IPS-18a (cell line): ENCODE measurements around the gene GCFC2.
"Not testable (repeated sequence)": the region's sequence is repeated elsewhere in the genome, so short reads cannot be mapped to it uniquely, and the experiment has no call there.

Source experiments
- H3K27ac ChIP-seq: one replicate; pipeline ENCODE4 v1.5.1; 2013; ENCODE audit warnings: low read length
- H3K27me3 ChIP-seq: one replicate; pipeline ENCODE4 v1.6.1; 2013; ENCODE audit warnings: mild to moderate bottlenecking, low read length; ENCODE audit not compliant: control insufficient read depth, insufficient read depth
- H3K36me3 ChIP-seq: one replicate; pipeline ENCODE4 v1.6.1; 2013; ENCODE audit warnings: low read depth, low read length; ENCODE audit not compliant: control insufficient read depth
- H3K4me1 ChIP-seq: one replicate; pipeline ENCODE4 v1.6.1; 2013; ENCODE audit warnings: low read depth, low read length; ENCODE audit not compliant: control insufficient read depth
- H3K4me3 ChIP-seq: one replicate; pipeline ENCODE4 v1.5.1; 2013; ENCODE audit warnings: low read length
- H3K9ac ChIP-seq: one replicate; pipeline ENCODE4 v1.6.1; 2013; ENCODE audit warnings: mild to moderate bottlenecking, low read length, moderate library complexity
- H3K9me3 ChIP-seq: one replicate; pipeline ENCODE4 v1.6.1; 2013; ENCODE audit warnings: low read depth, low read length; ENCODE audit not compliant: control insufficient read depth

Gene GCFC2

DNA sequence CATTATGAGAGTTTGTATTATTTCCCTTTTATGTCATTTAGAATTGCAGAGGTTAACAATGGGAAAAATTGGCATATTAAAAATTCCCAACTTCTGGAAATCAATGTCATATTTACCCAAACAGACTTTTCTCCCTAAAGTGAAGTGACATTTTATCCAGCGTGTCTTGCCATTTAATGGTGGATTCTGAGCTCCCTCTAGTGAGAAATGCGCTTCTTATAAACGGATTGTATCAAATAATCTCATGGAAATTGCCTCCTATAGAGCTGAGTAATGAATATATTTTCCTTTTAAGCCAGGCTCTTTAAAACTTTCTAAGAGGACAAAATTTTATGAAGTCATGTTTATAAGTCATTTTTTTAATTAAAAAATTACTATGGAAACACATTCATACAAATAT is 5.7 kb upstream of the GCFC2 start:
- no peak overlapping the region for H3K27ac ChIP-seq
- H3K27me3 ChIP-seq = no peaks in the 10 kb centered on the region
- no peaks in the 10 kb centered on the region for H3K4me1 ChIP-seq
- no peak overlapping the region for H3K4me3 ChIP-seq
- H3K9ac ChIP-seq = no peak overlapping the region
- no peaks in the 10 kb centered on the region for H3K36me3 ChIP-seq
- H3K9me3 ChIP-seq = no peaks in the 10 kb centered on the region

GRCh38 chr2:75711590-75711989 is 875 bp upstream of the GCFC2 start:
- not testable (repeated sequence) for H3K9me3 ChIP-seq, H3K36me3 ChIP-seq, H3K4me1 ChIP-seq, H3K4me3 ChIP-seq, H3K9ac ChIP-seq, H3K27ac ChIP-seq, H3K27me3 ChIP-seq

DNA sequence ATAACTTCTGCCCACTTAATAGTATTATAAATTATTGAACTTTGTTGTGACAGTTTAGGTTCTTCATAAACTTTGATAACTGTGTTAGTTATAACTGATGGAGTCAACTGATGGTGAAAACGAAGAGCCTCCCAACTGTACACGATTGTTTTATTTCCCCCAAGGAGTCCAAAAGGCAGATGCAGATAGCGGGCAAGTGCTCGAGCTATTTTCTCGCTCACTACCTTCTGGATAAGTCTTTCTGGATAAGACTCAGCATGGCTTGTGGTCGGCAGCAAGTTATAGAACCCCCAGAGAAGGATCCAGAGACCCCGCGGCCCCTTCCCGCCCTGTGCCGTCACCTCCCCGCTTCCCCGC is 517 bp downstream of the GCFC2 start:
- H3K4me1 ChIP-seq = peaks cover 8% of the 10 kb centered on the region
- peak overlapping the region; percentile 81 for H3K4me3 ChIP-seq
- H3K36me3 ChIP-seq = peaks cover 6% of the 10 kb centered on the region
- H3K9me3 ChIP-seq = no peaks in the 10 kb centered on the region
- H3K27me3 ChIP-seq = no peaks in the 10 kb centered on the region
- peak overlapping the region; percentile 3 for H3K27ac ChIP-seq
- H3K9ac ChIP-seq = peak overlapping the region; percentile 86

GRCh38 chr2:75709297-75709696 is 1.4 kb downstream of the GCFC2 start:
- H3K4me3 ChIP-seq = peak overlapping the region; percentile 81
- no peak overlapping the region for H3K9ac ChIP-seq
- no peaks in the 10 kb centered on the region for H3K9me3 ChIP-seq
- peaks cover 14% of the 10 kb centered on the region for H3K36me3 ChIP-seq
- peaks cover 8% of the 10 kb centered on the region for H3K4me1 ChIP-seq
- no peak overlapping the region for H3K27ac ChIP-seq
- H3K27me3 ChIP-seq = no peaks in the 10 kb centered on the region

DNA sequence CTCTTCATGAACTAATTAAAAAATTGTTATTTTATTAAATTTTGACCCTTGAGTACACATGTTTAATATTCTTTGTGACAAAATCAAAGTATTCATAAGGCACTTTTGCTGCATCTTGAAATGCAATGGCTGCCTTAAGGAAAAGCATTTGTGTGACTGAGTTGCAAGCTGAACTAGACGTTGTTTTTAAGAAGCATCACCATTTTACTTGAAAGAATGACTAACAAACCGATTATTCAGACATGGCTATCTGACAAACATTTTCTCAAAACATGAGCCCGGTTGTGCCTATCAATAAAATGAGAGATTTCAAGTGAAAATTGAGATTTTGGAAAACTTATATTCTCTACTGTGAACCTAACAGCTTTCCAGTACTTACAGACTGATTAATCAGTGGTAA is 2.8 kb downstream of the GCFC2 start:
- H3K36me3 ChIP-seq = peaks cover 28% of the 10 kb centered on the region
- H3K9me3 ChIP-seq = no peaks in the 10 kb centered on the region
- H3K27me3 ChIP-seq = no peaks in the 10 kb centered on the region
- no peak overlapping the region for H3K9ac ChIP-seq
- no peak overlapping the region for H3K27ac ChIP-seq
- no peak overlapping the region for H3K4me3 ChIP-seq
- H3K4me1 ChIP-seq = peaks cover 8% of the 10 kb centered on the region

GRCh38 chr2:75705921-75706320 is 4.8 kb downstream of the GCFC2 start:
- Histone ChIP-seq H3K4me1 (peaks cover 4% of the 10 kb centered on the region), H3K4me3 (no peak overlapping the region), H3K9me3 (no peaks in the 10 kb centered on the region), H3K9ac (no peak overlapping the region), H3K27ac (no peak overlapping the region), H3K36me3 (peaks cover 42% of the 10 kb centered on the region), H3K27me3 (no peaks in the 10 kb centered on the region)

DNA sequence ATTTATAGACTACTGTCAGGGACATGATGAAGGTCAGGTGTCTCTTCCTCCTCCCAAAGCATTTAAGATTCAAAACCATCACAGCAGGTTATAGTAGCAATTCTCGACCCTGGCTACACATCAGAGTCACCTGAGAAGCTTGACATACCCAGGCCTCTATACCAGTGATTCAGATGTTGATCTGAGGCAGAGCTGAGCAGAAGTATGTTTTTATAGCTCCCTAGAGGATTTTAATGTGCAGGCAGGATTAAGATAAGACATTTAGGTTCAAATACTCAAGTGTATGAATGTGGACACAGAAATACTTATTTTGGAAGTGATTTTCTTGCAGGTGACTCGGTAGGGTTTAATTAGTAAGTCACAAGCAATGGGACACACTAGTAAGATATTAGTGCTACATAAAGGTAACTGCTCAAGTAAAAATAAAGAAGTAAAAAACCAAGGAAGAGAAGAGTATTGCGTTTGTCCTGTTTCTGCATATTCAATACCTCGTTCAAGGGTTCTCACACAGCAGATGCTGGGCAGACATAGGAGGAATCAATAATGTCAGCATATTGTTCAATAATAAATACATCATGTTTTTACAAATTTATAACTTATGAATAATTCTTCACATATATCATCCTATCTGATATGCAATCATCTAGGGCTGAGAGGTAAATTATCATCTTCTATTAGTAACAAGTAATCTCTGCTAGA is 7.0 kb downstream of the GCFC2 start:
- Histone ChIP-seq H3K9ac (no peak overlapping the region), H3K9me3 (no peaks in the 10 kb centered on the region), H3K4me3 (no peak overlapping the region), H3K27me3 (no peaks in the 10 kb centered on the region), H3K4me1 (no peaks in the 10 kb centered on the region), H3K27ac (no peak overlapping the region), H3K36me3 (peaks cover 60% of the 10 kb centered on the region)

DNA sequence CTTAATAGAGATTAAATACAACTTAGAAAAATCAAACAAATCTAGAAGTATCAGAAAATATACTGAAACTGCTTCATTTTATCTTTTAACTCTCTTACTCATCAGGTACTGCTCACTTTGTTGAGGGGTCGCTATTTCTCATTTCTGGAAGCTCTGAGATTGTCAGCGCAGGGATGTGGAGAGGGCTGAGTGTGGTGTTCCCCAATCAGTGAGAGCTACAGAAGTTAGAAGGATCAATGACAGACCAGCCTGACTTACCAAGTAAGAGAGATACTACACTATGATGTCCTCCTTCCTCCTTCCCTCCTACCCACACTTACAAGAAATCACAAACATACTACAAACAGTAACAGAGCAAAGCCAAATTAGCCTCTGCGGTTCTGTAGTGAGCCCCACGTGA is 8.1 kb downstream of the GCFC2 start:
- no peaks in the 10 kb centered on the region for H3K27me3 ChIP-seq
- no peaks in the 10 kb centered on the region for H3K9me3 ChIP-seq
- no peak overlapping the region for H3K9ac ChIP-seq
- H3K4me3 ChIP-seq = no peak overlapping the region
- H3K27ac ChIP-seq = no peak overlapping the region
- H3K4me1 ChIP-seq = no peaks in the 10 kb centered on the region
- H3K36me3 ChIP-seq = peaks cover 67% of the 10 kb centered on the region

DNA sequence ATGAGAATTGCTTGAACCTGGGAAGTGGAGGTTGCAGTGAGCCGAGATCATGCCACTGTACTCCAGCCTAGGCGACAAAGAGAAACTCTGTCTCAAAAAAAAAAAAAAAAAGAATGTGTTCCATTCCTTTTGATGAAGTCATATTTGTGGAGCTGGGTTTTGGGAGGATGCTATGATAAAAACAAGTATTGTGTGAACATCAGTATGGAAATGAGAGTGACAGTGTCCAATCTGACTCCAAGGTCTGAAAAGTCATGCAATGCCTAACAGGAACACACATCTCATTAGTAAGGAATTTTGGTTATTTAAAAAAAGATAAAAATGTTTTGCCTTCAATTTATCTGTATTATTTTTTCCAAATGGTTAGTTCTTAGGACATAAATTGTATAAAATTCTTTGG is 11.8 kb downstream of the GCFC2 start:
- Histone ChIP-seq H3K4me3 (no peak overlapping the region), H3K27me3 (no peaks in the 10 kb centered on the region), H3K9me3 (no peaks in the 10 kb centered on the region), H3K27ac (no peak overlapping the region), H3K4me1 (no peaks in the 10 kb centered on the region), H3K36me3 (peaks cover 60% of the 10 kb centered on the region), H3K9ac (no peak overlapping the region)

- H3K4me3 ChIP-seq = no peak overlapping the region
- no peaks in the 10 kb centered on the region for H3K9me3 ChIP-seq
- H3K9ac ChIP-seq = no peak overlapping the region
- no peak overlapping the region for H3K27ac ChIP-seq
- H3K4me1 ChIP-seq = no peaks in the 10 kb centered on the region
- no peaks in the 10 kb centered on the region for H3K27me3 ChIP-seq
- H3K36me3 ChIP-seq = peaks cover 38% of the 10 kb centered on the region
Measured at GRCh38 chr2:75688196-75688595, 22.5 kb downstream of the GCFC2 start.

DNA sequence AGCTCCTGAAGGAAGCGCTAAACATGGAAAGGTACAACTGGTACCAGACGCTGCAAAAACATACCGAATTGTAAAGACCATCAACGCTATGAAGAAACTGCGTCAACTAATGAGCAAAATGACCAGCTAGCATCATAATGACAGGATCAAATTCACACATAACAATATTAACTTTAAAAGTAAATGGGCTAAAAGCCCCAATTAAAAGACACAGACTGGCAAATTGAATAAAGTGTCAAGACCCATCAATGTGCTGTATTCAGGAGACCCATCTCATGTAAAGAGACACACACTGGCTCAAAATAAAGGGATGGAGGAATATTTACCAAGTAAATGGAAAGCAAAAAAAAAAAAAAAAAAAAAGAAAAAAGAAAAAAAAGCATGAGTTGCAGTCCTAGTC is 27.3 kb downstream of the GCFC2 start:
- not testable (repeated sequence) for H3K27ac ChIP-seq, H3K9ac ChIP-seq, H3K27me3 ChIP-seq, H3K4me1 ChIP-seq, H3K4me3 ChIP-seq, H3K9me3 ChIP-seq
- H3K36me3 ChIP-seq = peaks cover 18% of the 10 kb centered on the region

DNA sequence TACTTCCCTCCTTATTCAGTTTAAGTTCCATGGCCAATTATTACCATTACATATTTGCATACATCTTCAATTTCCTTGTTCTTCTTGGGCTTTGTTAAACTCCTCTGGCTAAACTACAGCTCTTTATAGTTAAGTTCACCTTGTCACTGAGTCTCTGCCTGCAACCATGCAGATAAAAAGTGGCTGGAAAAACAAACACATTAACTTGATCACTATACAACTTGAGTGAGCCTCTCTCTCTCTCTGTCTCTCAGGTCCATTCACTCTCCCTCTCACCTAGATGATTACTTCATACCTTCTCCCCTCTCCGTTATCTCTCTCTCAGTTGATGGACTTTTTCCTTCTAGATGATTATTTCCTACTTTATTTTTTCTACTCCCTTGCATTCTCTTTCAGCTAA is 30.3 kb downstream of the GCFC2 start:
- no peak overlapping the region for H3K9ac ChIP-seq
- H3K27me3 ChIP-seq = no peaks in the 10 kb centered on the region
- no peaks in the 10 kb centered on the region for H3K9me3 ChIP-seq
- H3K36me3 ChIP-seq = peaks cover 7% of the 10 kb centered on the region
- no peak overlapping the region for H3K27ac ChIP-seq
- no peak overlapping the region for H3K4me3 ChIP-seq
- no peaks in the 10 kb centered on the region for H3K4me1 ChIP-seq
